Measurements from ENCODE around the gene PA2G4.
"Not testable (repeated sequence)": the region's sequence is repeated elsewhere in the genome, so short reads cannot be mapped to it uniquely, and the experiment has no call there.

The PA2G4 gene

DNA sequence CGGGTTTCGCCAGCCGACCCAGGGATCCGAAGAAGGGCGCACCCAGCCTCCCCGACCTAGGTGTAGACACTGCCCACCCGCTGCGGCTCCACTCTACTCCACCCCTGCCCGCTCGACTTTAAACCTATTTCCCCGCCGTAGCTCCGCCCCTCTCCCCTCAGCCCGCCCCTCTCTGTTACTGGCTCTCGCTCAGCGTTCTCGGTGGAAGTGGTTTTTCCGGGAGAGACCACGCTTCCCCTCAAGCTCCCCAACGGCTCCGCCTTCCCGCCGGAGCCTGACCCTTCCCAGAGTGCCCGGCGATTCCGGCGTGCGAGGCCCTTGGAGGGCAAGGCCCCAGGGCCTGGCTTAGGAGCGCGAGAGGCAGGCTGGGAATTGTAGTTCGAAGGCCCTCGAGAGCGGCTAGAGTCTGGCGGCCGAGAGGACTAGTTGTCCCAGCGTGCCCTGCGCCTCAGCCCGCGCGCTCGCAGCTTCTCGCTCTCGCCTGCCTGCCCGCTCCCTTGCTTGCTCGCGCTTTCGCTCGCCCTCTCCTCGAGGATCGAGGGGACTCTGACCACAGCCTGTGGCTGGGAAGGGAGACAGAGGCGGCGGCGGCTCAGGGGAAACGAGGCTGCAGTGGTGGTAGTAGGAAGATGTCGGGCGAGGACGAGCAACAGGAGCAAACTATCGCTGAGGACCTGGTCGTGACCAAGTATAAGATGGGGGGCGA, at the start of gene PA2G4:
TSS of gene PA2G4 (plus strand) at position 451 of the 706 bp plus-strand sequence. CDS start at position 630, 179 bp downstream.
- peak; percentile 93 to 97 for DNase-seq (ENCODE audit: low read depth in 2 of 2)

DNA sequence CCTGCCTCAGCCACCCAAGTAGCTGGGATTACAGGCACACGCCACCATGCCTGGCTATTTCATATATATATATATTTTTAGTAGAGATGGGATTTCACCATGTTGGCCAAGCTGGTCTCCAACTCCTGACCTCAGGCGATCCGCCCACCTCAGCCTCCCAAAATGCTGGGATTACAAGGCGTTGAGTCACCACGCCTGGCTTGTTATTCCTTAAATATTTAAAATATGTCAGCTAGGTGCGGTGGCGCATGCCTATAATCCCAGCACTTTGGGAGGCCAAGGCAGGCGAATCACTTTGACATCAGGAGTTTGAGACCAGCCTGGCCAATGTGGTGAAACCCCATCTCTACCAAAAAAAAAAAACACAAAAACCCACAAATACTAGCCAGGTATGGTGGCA, 44.4 kb upstream of the PA2G4 start:
- DNase-seq (ENCODE audit: low read depth in 2 of 2): not testable (repeated sequence)

DNA sequence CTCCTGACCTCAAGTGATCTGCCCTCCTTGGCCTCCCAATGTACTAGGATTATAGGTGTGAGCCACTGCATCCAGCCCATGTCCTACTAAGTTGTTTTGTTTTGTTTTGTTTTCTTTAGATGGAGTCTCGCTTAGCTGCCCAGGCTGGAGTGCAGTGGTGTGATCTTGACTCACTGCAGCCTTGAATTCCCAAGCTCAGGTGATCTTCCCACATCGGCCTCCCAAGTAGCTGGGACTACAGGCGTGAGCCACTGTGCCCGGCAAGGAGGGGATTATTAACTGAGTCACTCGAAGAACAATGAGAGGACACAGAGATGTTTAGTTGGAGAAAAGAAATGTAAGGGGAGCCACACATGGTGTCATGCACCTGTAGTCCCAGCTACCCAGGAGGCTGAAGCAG, 42.4 kb upstream of the PA2G4 start:
- no peak for DNase-seq (ENCODE audit: low read depth in 2 of 2)

GRCh38 chr12:56062996-56063395, 41.4 kb upstream of the PA2G4 start:
- no peak for DNase-seq (ENCODE audit: low read depth in 2 of 2)

GRCh38 chr12:56071648-56072047, 32.7 kb upstream of the PA2G4 start:
- no peak for DNase-seq (ENCODE audit: low read depth in 2 of 2)

DNA sequence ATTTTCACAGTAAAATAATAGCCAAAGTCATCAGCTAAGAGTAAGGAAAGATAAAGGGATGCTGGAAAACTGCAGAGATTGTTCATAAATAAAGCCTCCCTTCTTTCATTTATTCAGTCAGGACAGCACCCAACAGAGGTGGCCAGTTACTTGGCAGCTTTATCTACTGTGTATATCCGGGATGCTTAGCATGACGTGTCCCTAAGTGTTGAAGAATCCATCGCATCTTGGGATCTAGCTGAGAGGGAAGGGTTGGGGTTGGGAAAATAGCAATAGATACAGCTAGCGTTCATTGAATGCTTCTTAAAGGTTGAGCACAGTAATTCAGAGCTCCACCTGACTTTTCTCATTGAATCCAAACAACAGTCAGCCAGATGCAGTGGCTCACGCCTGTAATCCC, 30.0 kb upstream of the PA2G4 start:
- DNase-seq (ENCODE audit: low read depth in 2 of 2): no peak

DNA sequence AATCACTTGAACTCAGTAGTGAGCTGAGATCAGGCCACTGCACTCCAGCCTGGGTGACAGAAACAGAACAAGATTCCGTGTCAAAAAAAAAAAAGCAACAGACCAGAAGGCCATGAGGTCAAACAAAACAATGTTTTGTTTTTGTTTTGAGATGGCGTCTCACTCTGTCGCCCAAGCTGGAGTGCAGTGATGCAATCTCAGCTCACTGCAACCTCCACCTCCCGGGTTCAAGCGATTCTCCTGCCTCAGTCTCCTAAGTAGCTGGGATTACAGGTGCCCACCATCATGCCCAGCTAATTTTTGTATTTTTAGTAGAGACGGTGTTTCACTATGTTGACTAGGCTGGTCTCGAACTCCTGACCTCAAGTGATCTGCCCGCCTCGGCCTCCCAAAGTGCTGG, 26.4 kb upstream of the PA2G4 start:
- not testable (repeated sequence) for DNase-seq (ENCODE audit: low read depth in 2 of 2)

GRCh38 chr12:56078427-56078826, 25.9 kb upstream of the PA2G4 start:
- DNase-seq (ENCODE audit: low read depth in 2 of 2): no peak

DNA sequence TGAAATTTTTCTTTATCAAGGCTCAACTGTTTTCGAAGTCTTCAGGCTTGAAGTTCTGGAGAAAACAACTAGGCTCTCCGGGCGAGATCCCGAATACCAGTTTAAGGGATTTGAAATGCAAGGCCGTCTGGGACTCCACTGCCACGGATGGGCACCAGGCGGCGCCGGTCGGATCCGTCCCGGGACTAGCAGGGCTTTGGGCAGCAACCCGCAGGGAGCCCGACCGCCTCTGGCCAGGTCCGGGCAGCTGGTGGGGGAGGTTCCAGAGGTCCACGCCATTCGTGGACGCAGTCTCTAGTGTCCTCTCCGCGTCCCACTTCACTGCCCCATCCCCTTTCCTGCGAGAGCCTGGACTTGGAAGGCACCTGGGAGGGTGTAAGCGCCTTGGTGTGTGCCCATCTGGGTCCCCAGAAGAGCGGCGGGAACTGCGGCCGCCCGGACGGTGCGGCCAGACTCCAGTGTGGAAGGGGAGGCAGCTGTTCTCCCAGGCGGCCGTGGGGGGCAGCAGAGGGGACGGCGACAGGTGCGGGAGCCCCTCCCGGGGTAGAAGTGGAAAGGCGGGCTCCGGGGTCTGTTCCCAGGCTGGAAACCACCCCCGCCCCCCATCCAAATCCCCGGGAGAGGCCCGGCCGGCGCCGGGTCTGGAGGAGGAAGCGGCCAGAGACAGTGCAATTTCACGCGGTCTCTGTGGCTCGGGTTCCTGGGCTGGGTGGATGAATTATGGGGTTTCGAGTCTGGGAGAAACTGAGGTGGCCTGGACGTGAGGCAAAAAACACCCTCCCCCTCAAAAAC, 25.2 kb upstream of the PA2G4 start:
- DNase-seq (ENCODE audit: low read depth in 2 of 2): peak in 1 of 2 donors; percentile 13

- peak; percentile 43 to 55 for DNase-seq (ENCODE audit: low read depth in 2 of 2)
Measured at GRCh38 chr12:56079723-56080555, 24.4 kb upstream of the PA2G4 start, which contains the start of gene ERBB3. Gene ERBB3 (plus strand): TSS chr12:56080165. CDS start chr12:56080301, 136 bp downstream.

DNA sequence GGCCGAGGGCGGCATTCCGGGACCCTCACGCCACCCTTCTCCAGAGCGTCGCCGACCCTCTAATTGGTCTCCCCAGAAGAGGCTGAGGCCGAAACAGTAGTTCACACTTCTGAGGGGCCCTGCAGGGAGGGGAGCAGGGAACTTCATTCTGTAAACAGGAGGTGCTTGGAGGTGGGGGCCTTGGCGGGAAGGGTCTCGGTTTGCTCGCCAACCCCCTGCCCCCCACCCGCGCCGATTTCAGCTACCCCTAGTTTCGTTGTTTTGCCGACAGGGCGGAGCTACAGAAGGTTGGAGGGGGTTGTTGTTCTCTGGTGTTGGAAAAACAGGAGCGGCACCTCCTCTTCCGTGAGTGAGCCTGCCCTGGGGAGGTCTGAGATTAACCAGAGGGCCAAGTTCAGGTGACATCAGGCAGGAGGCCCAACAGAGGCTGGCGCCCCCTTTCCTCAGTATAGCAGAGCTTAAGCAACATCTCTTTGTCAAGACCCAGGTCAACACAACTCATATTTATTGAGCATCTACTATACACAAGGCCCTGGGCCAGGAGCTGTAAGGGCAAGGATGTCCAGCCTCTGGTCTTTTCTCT, 23.7 kb upstream of the PA2G4 start:
- DNase-seq (ENCODE audit: low read depth in 2 of 2): no peak

- DNase-seq (ENCODE audit: low read depth in 2 of 2): no peak
Measured at GRCh38 chr12:56081393-56082347, 22.7 kb upstream of the PA2G4 start.

- no peak for DNase-seq (ENCODE audit: low read depth in 2 of 2)
Measured at GRCh38 chr12:56082382-56082781, 22.0 kb upstream of the PA2G4 start.

GRCh38 chr12:56082967-56083366, 21.4 kb upstream of the PA2G4 start:
- DNase-seq (ENCODE audit: low read depth in 2 of 2): no peak

GRCh38 chr12:56084958-56085543, 19.3 kb upstream of the PA2G4 start:
- no peak for DNase-seq (ENCODE audit: low read depth in 2 of 2)

- no peak for DNase-seq (ENCODE audit: low read depth in 2 of 2)
Measured at GRCh38 chr12:56086096-56086495, 18.3 kb upstream of the PA2G4 start.

DNA sequence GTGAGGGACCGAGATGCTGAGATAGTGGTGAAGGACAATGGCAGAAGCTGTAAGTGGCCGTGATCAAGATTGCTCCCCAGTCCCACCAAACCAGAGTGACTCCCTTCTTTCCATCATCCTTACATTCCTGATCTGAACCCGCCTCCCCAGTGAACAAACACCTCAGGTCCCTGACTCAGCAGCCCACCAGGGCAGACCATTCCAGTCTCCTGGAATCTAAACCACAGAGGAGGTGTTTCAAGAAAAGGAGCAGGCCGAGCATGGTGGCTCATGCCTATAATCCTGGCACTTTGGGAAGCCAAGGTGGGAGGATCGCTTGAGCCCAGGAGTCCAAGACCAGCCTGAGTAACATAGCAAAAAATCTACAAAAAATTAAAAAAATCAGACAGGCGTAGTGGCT, 17.8 kb upstream of the PA2G4 start:
- no peak for DNase-seq (ENCODE audit: low read depth in 2 of 2)

GRCh38 chr12:56087220-56087619, 17.1 kb upstream of the PA2G4 start:
- no peak for DNase-seq (ENCODE audit: low read depth in 2 of 2)

GRCh38 chr12:56097738-56098137, 6.6 kb upstream of the PA2G4 start:
- DNase-seq (ENCODE audit: low read depth in 2 of 2): no peak

DNA sequence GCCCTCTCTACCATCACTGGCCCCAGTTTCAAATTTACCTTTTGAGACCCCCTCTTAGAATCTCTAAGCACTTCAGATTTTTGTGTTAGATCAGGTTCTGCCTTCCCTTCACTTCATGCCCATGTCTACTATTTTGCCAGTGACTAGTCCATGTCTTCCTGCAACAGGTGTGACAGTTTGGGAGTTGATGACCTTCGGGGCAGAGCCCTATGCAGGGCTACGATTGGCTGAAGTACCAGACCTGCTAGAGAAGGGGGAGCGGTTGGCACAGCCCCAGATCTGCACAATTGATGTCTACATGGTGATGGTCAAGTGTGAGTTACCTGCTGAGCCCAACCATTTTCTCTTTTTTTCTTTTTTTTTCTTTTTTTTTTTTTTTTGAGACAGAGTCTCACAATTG, 5.8 kb upstream of the PA2G4 start:
- no peak for DNase-seq (ENCODE audit: low read depth in 2 of 2)
